NB4 (cell line): ENCODE results near the gene FYCO1.

Experiments used
- DNase-seq: peaks from one replicate; pipeline ENCODE4 v3.0.0; 2010; ENCODE audit warnings: low read depth
- H3K4me3 ChIP-seq: one replicate; pipeline ENCODE4 v1.5.1; 2011; ENCODE audit warnings: mild to moderate bottlenecking, low read depth, low read length, moderate library complexity
- CTCF ChIP-seq: IDR thresholded peaks from one replicate; pipeline ENCODE4 v1.5.1; 2012; ENCODE audit warnings: low read depth, low read length
- MAX ChIP-seq: IDR thresholded peaks from 2 replicates; pipeline ENCODE4 v1.6.1; 2011; ENCODE audit warnings: low read depth, low read length
- MYC ChIP-seq: IDR thresholded peaks from 2 replicates; pipeline ENCODE4 v1.6.1; 2011; ENCODE audit warnings: low read depth, low read length
- POLR2A ChIP-seq: IDR thresholded peaks from 2 replicates; pipeline ENCODE4 v1.6.1; 2011; ENCODE audit warnings: mild to moderate bottlenecking; ENCODE audit not compliant: insufficient read length; ENCODE audit errors: extremely low read depth

Gene FYCO1

GRCh38 chr3:45889337-45889736 is 106.3 kb downstream of the FYCO1 start:
- TF ChIP-seq MYC: no peak
- TF ChIP-seq CTCF: no peak
- TF ChIP-seq POLR2A: no peak
- no peak for TF ChIP-seq MAX

GRCh38 chr3:45887759-45888511 is 107.7 kb downstream of the FYCO1 start:
- no peak for TF ChIP-seq MAX
- TF ChIP-seq POLR2A: no peak
- TF ChIP-seq MYC: no peak
- TF ChIP-seq CTCF: no peak
- no peak for DNase-seq
- H3K4me3 ChIP-seq: no peak overlapping the region

More at GRCh38 chr3:45889337-45889736, 106.3 kb downstream of the FYCO1 start:
- no peak for DNase-seq
- H3K4me3 ChIP-seq: no peak overlapping the region

GRCh38 chr3:45887285-45887684 is 108.3 kb downstream of the FYCO1 start:
- H3K4me3 ChIP-seq: no peak overlapping the region
- TF ChIP-seq MAX: no peak
- no peak for DNase-seq

- TF ChIP-seq POLR2A (no peak), CTCF (no peak), MYC (no peak), MAX (no peak)
- H3K4me3 ChIP-seq: no peak within 1 kb of the TSS
- no peak for DNase-seq
Observed at GRCh38 chr3:45885979-45886705, 109.5 kb downstream of the FYCO1 start, which contains the start of gene CCR9. TSS of gene CCR9 (plus strand) at chr3:45886543. CDS start at chr3:45894934, 8,391 bp downstream.

- no peak for TF ChIP-seq MAX
- no peak for TF ChIP-seq CTCF
- TF ChIP-seq POLR2A: no peak
- no peak for TF ChIP-seq MYC
- no peak for DNase-seq
- H3K4me3 ChIP-seq: no peak overlapping the region
Observed at GRCh38 chr3:45884368-45885201, 111.0 kb downstream of the FYCO1 start.
